Subcutaneous adipose tissue (tissue), 4 donors: ENCODE measurements around the gene FHAD1. TPM values are rescaled to one million over a fixed set of nuclear protein-coding genes. Genes with fewer than 3 reads are reported as not detected.

Experiments
- CTCF ChIP-seq: fragments of 450-650 bp; IDR thresholded peaks from one replicate; pipeline ENCODE4 v1.5.1; 2016; ENCODE audit warnings: low read depth, mild to moderate bottlenecking, control low read depth, antibody characterized with exemption, moderate library complexity
- total RNA-seq, 4 donors: library from RNA; depleted of rRNA; stranded (reverse); fragments of >200 nt; gene quantifications; one replicate each; pipeline ENCODE4 v1.1.0, GENCODE V29; 2016

FHAD1 gene
- total RNA-seq, 4 donors from 2014 or later: 1.1 to 1.7 TPM; not detected in 2

- no peak for TF ChIP-seq CTCF
Measured at GRCh38 chr1:15212216-15212953, 34.6 kb upstream of the FHAD1 start.

DNA sequence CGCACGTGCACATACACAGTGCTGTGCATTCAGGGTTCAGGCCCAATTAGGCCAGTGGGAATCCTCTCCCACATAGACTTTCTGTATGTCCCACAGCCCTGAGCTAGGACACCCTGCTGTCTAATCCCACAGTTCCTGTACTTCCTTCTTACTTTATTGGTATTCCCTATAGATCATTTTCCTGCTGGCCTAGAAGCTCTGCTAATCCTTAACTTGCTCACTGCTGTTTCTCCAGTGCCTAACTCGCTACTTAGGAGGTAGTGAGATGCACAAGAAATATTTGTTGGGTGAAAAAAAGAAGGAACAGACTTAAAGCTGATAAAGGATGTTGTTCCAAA is 34.1 kb upstream of the FHAD1 start:
- no peak for TF ChIP-seq CTCF

DNA sequence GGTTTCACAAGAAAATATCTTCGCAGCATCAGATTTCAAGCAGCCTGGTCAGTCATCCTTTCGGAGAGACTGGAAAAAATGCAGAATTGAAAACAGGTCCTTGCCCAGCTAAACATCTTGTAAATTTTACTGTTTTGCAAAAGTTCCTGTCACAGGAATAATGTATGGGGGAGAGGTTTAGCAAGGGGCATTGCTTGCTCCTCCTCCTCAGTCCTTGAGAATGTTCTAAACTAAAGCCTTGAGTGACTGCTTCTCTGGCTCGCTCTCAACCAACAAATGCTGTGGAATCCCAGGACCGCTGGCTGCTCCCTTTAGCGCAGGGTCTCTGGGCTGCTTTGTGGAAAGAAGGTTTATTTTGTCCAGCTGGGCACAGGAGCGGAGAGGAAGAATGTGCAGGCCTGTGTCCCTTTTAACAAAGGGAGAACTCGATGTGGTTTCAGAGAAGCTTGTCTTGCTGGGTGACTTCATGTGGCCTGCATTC is 33.6 kb upstream of the FHAD1 start:
- TF ChIP-seq CTCF: no peak

GRCh38 chr1:15214527-15214926 is 32.5 kb upstream of the FHAD1 start:
- TF ChIP-seq CTCF: no peak

DNA sequence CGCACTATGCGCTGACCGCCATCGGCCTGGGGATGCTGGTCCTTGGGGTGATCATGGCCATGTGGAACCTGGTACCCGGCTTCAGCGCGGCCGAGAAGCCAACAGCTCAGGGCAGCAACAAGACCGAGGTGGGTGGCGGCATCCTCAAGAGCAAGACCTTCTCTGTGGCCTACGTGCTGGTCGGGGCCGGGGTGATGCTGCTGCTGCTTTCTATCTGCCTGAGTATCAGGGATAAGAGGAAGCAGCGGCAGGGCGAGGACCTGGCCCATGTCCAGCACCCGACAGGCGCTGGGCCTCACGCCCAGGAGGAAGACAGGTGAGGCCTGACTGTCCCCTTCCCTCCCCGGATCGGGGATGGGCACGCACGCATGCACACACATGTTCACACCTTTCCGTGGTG is 31.9 kb upstream of the FHAD1 start:
- TF ChIP-seq CTCF: no peak

DNA sequence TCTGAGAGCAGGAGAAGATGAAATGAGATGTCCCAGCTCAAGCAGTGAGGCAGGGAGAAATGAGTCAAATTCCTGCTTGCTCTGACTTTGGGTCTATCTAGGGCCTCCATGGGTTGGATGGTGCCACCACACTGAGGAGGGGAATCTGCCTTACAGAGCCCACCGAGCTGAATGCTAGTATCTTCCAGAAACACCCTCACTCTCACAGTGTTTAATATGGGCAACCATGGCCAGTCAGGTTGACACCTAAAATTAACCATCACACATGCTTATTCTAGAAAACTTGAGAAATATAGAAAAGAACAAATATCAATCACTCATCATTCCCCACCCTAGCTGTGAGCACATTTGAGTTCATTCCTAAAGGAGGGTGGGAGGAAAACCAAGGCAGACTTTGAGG is 29.4 kb upstream of the FHAD1 start:
- TF ChIP-seq CTCF: no peak

DNA sequence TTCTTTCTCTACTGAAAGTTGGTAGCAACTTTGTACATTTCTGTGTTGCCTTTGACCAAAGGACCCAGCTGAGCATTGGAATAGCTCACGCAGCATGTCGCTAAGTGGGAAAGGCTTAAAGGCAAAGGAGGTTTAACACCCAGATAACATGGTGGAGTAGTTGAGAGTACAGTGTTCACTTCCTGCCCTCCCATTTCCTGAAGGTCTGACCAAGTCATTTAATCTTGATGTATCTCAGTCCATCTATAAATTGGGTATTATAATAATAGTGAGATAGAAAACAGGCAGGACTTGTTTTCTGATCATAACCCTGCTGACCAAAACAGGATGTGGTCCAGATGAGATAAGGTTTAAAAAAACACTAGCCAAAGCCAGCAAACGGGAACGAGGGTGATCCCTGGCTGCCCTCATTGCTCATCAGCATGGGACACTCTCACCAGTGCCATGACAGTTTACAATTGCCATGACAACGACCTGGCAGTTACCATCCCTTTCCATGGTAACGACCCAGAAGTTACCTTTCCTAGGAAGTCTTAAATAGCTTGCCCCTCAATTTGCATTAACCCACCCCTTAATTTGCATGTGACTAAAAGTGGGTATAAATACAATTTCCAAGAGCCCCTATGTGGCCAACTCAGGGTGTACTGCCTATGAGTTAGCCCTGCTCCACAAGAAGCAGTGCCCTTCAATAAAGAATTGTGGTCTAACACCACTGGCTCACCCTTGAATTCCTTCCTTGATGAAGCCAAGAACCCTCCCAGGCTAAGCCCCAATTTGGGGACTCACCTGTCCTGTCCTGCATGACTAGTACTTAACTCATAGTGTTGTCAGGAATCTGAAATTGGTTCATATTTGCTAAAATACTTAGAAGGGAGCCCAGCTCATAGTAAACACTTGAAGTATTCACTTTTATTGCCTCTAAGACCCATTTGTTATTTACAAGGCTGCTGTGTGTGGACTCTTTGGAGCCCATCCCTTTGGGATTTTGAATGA is 28.4 kb upstream of the FHAD1 start:
- TF ChIP-seq CTCF: no peak
